Activated CD8-positive, alpha-beta T cell treated with anti-CD3 and anti-CD28 coated beads for 36 hours (primary cell): Measurements from ENCODE around the gene ZNF786. TPM values are rescaled to one million over a fixed set of nuclear protein-coding genes. Genes with fewer than 3 reads are reported as not detected.

Experiments
- ATAC-seq: fragments of 200-7000 bp; cut with Tn5 transposase; one replicate; pipeline ENCODE4 v1.10.0; 2021; ENCODE audit warnings: mild to moderate bottlenecking, moderate library complexity
- CTCF ChIA-PET: fragments of 350-600 bp; sonication (Branson Sonifier 250); formaldehyde crosslinking; loops from one replicate; lab custom pipeline; 2021; ENCODE audit warnings: antibody characterized with exemption; lab: Charles Lee
- POLR2A ChIA-PET: fragments of 350-600 bp; sonication (Branson Sonifier 250); formaldehyde crosslinking; loops from one replicate; lab custom pipeline; 2021; ENCODE audit warnings: antibody characterized with exemption; lab: Charles Lee
- DNase-seq: peaks from one replicate; pipeline ENCODE4 v3.0.0-alpha.2; 2020
- H3K27ac Mint-ChIP-seq: one replicate; pipeline ENCODE4 v1.8.0; 2021; ENCODE audit warnings: mild to moderate bottlenecking, mixed read lengths
- H3K27me3 Mint-ChIP-seq: one replicate; pipeline ENCODE4 v1.8.0; 2021; ENCODE audit warnings: mixed read lengths
- H3K36me3 Mint-ChIP-seq: one replicate; pipeline ENCODE4 v1.8.0; 2021; ENCODE audit warnings: low read depth, mixed read lengths
- H3K4me1 Mint-ChIP-seq: one replicate; pipeline ENCODE4 v1.8.0; 2021; ENCODE audit warnings: low read depth, mixed read lengths
- H3K4me3 Mint-ChIP-seq: one replicate; pipeline ENCODE4 v1.8.0; 2021; ENCODE audit warnings: mild to moderate bottlenecking, moderate library complexity, mixed read lengths
- H3K9me3 Mint-ChIP-seq: one replicate; pipeline ENCODE4 v1.8.0; 2021; ENCODE audit warnings: mixed read lengths
- CTCF ChIP-seq: fragments of 200-600 bp; IDR thresholded peaks from one replicate; pipeline ENCODE4 v1.8.0; 2022; ENCODE audit warnings: antibody characterized with exemption, mild to moderate bottlenecking
- intact Hi-C: fragments of 100-400 bp; cut with micrococcal nuclease; formaldehyde crosslinking; loops from one replicate; pipeline ENCODE4 v1.10.0; 2022
- total RNA-seq, 2 experiments: library from RNA; stranded (reverse); gene quantifications; one replicate each; pipeline ENCODE4 v1.2.3, GENCODE V29; 2021

ZNF786 gene
- total RNA-seq, 2 experiments from 2014 or later = 4.0 to 4.3 TPM

- Mint-ChIP-seq H3K4me1 (no peaks in the 10 kb centered on the region), H3K27me3 (no peaks in the 10 kb centered on the region), H3K4me3 (no peak overlapping the region), H3K9me3 (no peaks in the 10 kb centered on the region), H3K36me3 (no peaks in the 10 kb centered on the region), H3K27ac (no peak overlapping the region)
- CTCF ChIA-PET = interaction anchor here (1.7 kb wide), 1 partner anchor 39 kb away, joined by 5 read pairs; no protein-coding TSS in a partner anchor
- TF ChIP-seq CTCF = no peak
- POLR2A ChIA-PET = no interaction called here
- intact Hi-C loops = no loop called here
- no peak for DNase-seq
- ATAC-seq = no peak
Measured at GRCh38 chr7:149104749-149105148, 14.2 kb upstream of the ZNF786 start.

- ChIA-PET POLR2A (no interaction called here), CTCF (interaction anchor here (1.1 to 1.7 kb wide), 2 partner anchors 22 to 39 kb away, joined by 3 to 5 read pairs; partner anchors contain the start of gene ZNF425)
- Mint-ChIP-seq H3K27me3 (no peaks in the 10 kb centered on the region), H3K9me3 (no peaks in the 10 kb centered on the region), H3K27ac (no peak overlapping the region), H3K4me1 (no peaks in the 10 kb centered on the region), H3K36me3 (no peaks in the 10 kb centered on the region), H3K4me3 (no peak overlapping the region)
- DNase-seq = no peak
- intact Hi-C loops = no loop called here
- no peak for TF ChIP-seq CTCF
- ATAC-seq = no peak
Measured at GRCh38 chr7:149104214-149104613, 13.7 kb upstream of the ZNF786 start.

GRCh38 chr7:149103424-149103823 is 12.9 kb upstream of the ZNF786 start:
- POLR2A ChIA-PET = no interaction called here
- no peak for TF ChIP-seq CTCF
- no peaks in the 10 kb centered on the region for H3K9me3 Mint-ChIP-seq
- intact Hi-C loops = no loop called here
- no peak overlapping the region for H3K27ac Mint-ChIP-seq
- no peak for DNase-seq
- H3K36me3 Mint-ChIP-seq = no peaks in the 10 kb centered on the region
- CTCF ChIA-PET = interaction anchor here (1.1 kb wide), 1 partner anchor 23 kb away, joined by 3 read pairs; the partner anchor contains the start of gene ZNF425
- no peak for ATAC-seq
- no peak overlapping the region for H3K4me3 Mint-ChIP-seq
- no peaks in the 10 kb centered on the region for H3K27me3 Mint-ChIP-seq
- no peaks in the 10 kb centered on the region for H3K4me1 Mint-ChIP-seq

GRCh38 chr7:149102666-149103065 is 12.1 kb upstream of the ZNF786 start:
- DNase-seq (no peak), ATAC-seq (no peak)
- no peaks in the 10 kb centered on the region for H3K36me3 Mint-ChIP-seq
- ChIA-PET CTCF (no interaction called here), POLR2A (no interaction called here)
- H3K4me1 Mint-ChIP-seq = no peaks in the 10 kb centered on the region
- TF ChIP-seq CTCF = no peak
- H3K27ac Mint-ChIP-seq = no peak overlapping the region
- no peak overlapping the region for H3K4me3 Mint-ChIP-seq
- intact Hi-C loops = no loop called here
- H3K27me3 Mint-ChIP-seq = no peaks in the 10 kb centered on the region
- no peaks in the 10 kb centered on the region for H3K9me3 Mint-ChIP-seq

- POLR2A ChIA-PET = interaction anchor here (2.3 kb wide), 1 partner anchor 25 kb away, joined by 4 read pairs; the partner anchor contains the start of gene ZNF425
- Mint-ChIP-seq H3K27me3 (no peaks in the 10 kb centered on the region), H3K36me3 (no peaks in the 10 kb centered on the region), H3K9me3 (no peaks in the 10 kb centered on the region), H3K4me1 (no peaks in the 10 kb centered on the region), H3K27ac (no peak overlapping the region), H3K4me3 (no peak overlapping the region)
- TF ChIP-seq CTCF = no peak
- intact Hi-C loops = no loop called here
- CTCF ChIA-PET = interaction anchor here (1.3 kb wide), 1 partner anchor 35 kb away, joined by 4 read pairs; no protein-coding TSS in a partner anchor
- no peak for ATAC-seq
- DNase-seq = no peak
Measured at GRCh38 chr7:149100821-149101220, 10.3 kb upstream of the ZNF786 start.
